HG03175 (cell line): Measurements from ENCODE around the gene TAGLN.
"Not testable (repeated sequence)": the region's sequence is repeated elsewhere in the genome, so short reads cannot be mapped to it uniquely, and the experiment has no call there.

Source experiments
- ATAC-seq: cut with Tn5 transposase; IDR thresholded peaks from one replicate; pipeline ENCODE4 v1.9.1; 2021; ENCODE audit warnings: mild to moderate bottlenecking, moderate library complexity; ENCODE audit not compliant: unreplicated experiment

The TAGLN gene

DNA sequence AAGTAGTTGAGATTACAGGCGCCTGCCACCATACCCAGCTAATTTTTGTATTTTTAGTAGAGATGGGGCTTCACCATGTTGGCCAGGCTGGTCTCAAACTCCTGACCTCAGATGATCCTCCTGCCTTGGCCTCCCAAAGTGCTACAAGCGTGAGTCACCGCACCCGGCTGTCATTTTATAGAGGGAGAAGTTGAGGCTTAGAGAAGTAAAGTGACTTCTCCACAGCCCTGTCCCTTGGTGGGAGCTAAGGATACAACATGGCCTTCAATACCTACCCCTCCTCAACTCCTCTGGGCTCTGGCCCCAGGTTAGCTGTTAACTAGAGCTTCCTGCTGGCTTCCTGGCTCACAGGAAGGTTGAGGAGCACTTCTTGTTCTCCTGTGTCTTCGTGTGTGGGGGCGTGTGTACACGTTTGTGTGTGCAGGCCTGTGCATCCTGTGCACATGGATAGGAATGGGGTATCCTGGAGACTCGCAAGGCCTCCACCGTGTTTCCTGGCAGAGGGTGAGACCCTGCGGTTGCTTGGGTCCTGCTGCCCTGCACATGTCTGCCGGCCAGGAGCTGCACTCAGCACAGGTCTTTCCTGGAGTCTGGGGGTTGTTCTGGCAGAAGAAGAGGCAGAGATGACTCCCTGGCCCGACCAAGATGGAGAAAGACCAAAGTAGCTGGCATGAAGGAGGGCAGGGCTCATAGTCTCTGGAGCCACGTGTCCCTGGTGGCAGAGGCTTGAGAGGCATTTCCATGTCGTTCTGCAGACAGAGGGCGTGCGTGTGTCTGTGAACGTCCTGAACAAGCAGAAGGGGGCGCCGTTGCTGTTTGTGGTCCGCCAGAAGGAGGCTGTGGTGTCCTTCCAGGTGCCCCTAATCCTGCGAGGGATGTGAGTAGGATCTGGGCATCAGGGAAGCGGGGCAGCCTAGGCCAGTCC lies 18.2 kb upstream of the TAGLN start:
- peak; percentile 30 for ATAC-seq

- no peak for ATAC-seq
Observed at GRCh38 chr11:117181586-117182550, 17.3 kb upstream of the TAGLN start.

- no peak for ATAC-seq
Observed at GRCh38 chr11:117182551-117182935, 16.6 kb upstream of the TAGLN start.

- not testable (repeated sequence) for ATAC-seq
Observed at GRCh38 chr11:117183178-117183577, 16.0 kb upstream of the TAGLN start.

DNA sequence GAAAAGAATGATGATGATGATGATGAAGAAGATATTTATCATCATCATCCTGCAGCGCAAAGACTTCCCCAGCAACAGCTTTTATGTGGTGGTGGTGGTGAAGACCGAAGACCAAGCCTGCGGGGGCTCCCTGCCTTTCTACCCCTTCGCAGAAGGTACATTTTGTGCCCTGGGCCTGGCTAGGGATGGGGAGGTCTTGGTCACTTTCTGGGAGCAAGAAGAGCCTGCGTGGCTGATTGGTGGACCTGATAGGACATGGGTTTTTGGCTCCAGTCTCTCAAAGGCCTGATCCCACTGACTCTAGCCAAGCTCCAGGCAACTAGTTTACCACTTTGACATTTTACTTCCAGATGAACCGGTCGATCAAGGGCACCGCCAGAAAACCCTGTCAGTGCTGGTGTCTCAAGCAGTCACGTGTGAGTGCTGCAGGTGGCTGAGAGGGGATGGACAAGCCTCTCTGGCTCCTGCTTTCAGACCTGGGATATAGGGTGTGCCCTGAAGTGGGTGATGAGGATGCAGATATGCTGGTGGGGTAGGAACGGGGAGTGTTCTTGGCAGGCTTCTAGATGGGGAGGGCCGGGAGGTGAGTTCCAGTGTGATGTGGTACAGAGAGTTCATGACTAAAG lies 15.3 kb upstream of the TAGLN start:
- ATAC-seq = no peak

GRCh38 chr11:117185736-117186430 lies 13.3 kb upstream of the TAGLN start:
- ATAC-seq = no peak

GRCh38 chr11:117186431-117186761 lies 12.8 kb upstream of the TAGLN start:
- no peak for ATAC-seq

DNA sequence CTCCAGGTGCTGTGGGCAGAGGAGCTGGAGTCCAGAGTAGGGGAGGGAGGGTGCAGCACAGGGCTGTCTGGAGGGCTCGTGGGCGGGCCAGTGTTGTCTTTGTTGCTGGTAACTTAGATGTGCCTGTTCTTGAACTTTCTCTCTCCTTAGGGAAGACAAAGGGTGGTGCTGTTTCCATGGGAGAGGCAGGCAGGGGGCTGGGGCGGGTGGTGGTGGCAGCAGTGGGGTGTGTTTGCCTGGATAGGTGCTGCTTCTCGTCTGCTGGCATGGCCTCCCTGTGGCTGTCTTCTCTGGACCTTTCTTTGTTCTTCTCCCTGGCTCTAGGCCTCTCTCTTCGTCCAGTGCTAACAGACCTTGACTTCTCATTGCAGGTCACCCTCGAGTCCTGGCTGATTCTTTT lies 12.2 kb upstream of the TAGLN start:
- ATAC-seq = no peak

DNA sequence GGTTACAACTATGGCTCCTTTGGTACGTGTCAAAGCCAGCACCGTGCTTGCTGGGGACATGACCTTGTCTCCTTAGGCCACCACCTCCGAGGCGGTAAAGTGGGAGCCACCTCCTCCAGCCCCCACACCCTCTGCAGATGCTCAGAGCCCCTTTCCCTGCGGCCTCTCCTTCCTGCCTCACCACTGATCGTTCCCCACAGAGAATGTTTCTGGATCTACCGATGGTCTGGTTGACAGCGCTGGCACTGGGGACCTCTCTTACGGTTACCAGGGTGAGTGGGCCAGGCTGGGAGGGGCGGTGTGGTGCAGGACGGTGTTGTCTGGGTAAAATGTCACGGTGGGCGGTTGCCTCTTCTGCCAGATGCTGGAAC lies 11.8 kb upstream of the TAGLN start:
- ATAC-seq = no peak

GRCh38 chr11:117187799-117188481 lies 11.2 kb upstream of the TAGLN start:
- ATAC-seq = no peak

- ATAC-seq = no peak
Observed at GRCh38 chr11:117188620-117189081, 10.5 kb upstream of the TAGLN start.

GRCh38 chr11:117189191-117189940 lies 9.8 kb upstream of the TAGLN start:
- peak; percentile 55 for ATAC-seq

GRCh38 chr11:117189941-117190544 lies 9.1 kb upstream of the TAGLN start:
- ATAC-seq = no peak

- ATAC-seq = no peak
Observed at GRCh38 chr11:117191680-117192400, 7.3 kb upstream of the TAGLN start.

- ATAC-seq = no peak
Observed at GRCh38 chr11:117192401-117192875, 6.7 kb upstream of the TAGLN start.

- no peak for ATAC-seq
Observed at GRCh38 chr11:117193130-117194020, 5.8 kb upstream of the TAGLN start.

DNA sequence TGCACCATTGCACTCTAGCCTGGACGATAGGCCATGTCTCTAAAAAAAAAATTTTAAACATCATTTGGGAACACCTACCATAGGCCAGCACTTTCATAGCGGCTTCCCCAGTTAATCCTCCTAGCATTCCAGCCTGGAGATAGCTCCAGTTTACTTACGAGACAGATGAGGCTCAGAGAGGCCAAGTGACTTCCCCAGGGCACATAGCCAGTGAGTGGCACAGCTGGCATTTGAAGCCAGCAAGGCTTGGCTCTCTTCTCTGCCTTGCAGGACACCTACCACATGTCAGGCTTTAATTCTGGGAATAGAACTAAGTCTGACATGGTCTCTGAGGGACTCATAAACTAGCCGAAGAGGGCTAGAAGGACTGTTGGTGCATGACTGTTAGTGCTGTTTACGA lies 4.9 kb upstream of the TAGLN start:
- ATAC-seq = no peak
